Gastrocnemius medialis (tissue), 4 donors: Measurements from ENCODE around the gene GPR142. TPM values are rescaled to one million over a fixed set of nuclear protein-coding genes. Genes with fewer than 3 reads are reported as not detected.

Experiments used
- ATAC-seq, 2 donors: fragments of 150-250 bp; one replicate each; pipeline ENCODE4 v1.9.1; 2016
- DNase-seq, 2 donors: peaks; one replicate each; pipeline ENCODE4 v3.0.0-alpha.2; 2019
- H3K27ac ChIP-seq, 4 donors: fragments of 200-600 bp; sonication (generic); 1 replicate in 1 of 4; 2 replicates in 3 of 4; pipeline ENCODE4 v1.5.1; 2016 to 2018; ENCODE audit warnings: mild to moderate bottlenecking in 2 of 4, moderate library complexity in 1 of 4
- H3K27me3 ChIP-seq, 3 donors: fragments of 200-600 bp; sonication (generic) in 2 of 3; 1 replicate in 1 of 3; 2 replicates in 2 of 3; pipeline versions ENCODE4 v1.5.1 to v1.6.0; 2016 to 2019; ENCODE audit warnings: mild to moderate bottlenecking in 1 of 3, moderate library complexity in 1 of 3
- H3K36me3 ChIP-seq, 2 donors: fragments of 200-600 bp; sonication (generic) in 1 of 2; one replicate each; pipeline ENCODE4 v1.5.1; 2017 to 2018
- H3K4me1 ChIP-seq, 2 donors: fragments of 200-600 bp; sonication (generic) in 1 of 2; one replicate each; pipeline ENCODE4 v1.5.1; 2016 to 2017; ENCODE audit warnings: mild to moderate bottlenecking in 2 of 2
- H3K4me3 ChIP-seq, 4 donors: fragments of 200-600 bp; sonication (generic) in 3 of 4; 1 replicate in 1 of 4; 2 replicates in 3 of 4; pipeline ENCODE4 v1.5.1; 2016 to 2019; ENCODE audit warnings: mild to moderate bottlenecking in 2 of 4
- H3K9me3 ChIP-seq, 3 donors: fragments of 200-600 bp; sonication (generic) in 2 of 3; 1 replicate in 1 of 3; 2 replicates in 2 of 3; pipeline ENCODE4 v1.5.1; 2016 to 2019
- POLR2A ChIP-seq, 2 donors: fragments of 450-650 bp; IDR thresholded peaks; one replicate each; pipeline ENCODE4 v1.6.1; 2017; ENCODE audit warnings: antibody characterized with exemption in 2 of 2, mild to moderate bottlenecking in 2 of 2, moderate library complexity in 2 of 2
- in situ Hi-C, 4 donors: fragments of 200-750 bp; cut with MboI; loops; one replicate each; pipeline versions ENCODE4 v1.15.0 to v1.8.0; 2017; ENCODE audit warnings: low sequenced_read_pairs in 4 of 4
- intact Hi-C: fragments of 100-400 bp; cut with DNase I; formaldehyde crosslinking; loops from one replicate; pipeline ENCODE4 v1.15.1; 2023; ENCODE audit warnings: low total_unique reads
- total RNA-seq, 4 donors: library from RNA; depleted of rRNA; stranded (reverse); fragments of >200 nt; gene quantifications; one replicate each; pipeline versions ENCODE4 v1.1.0 to v1.2.3, GENCODE V29; 2016
- TF ChIP-seq, protein P1 (sequence below), 5 experiments: fragments of 450-650 bp in 3 of 5; fragments of 200-600 bp in 2 of 5; sonication (generic) in 2 of 5; IDR thresholded peaks in 4 of 5; conservative IDR thresholded peaks in 1 of 5; 1 replicate in 4 of 5; 2 replicates in 1 of 5; pipeline ENCODE4 v1.5.1; 2016 to 2019; ENCODE audit warnings: antibody characterized with exemption in 5 of 5, mild to moderate bottlenecking in 3 of 5, moderate library complexity in 3 of 5

Gene GPR142
- total RNA-seq, 4 donors from 2014 or later: not detected

DNA sequence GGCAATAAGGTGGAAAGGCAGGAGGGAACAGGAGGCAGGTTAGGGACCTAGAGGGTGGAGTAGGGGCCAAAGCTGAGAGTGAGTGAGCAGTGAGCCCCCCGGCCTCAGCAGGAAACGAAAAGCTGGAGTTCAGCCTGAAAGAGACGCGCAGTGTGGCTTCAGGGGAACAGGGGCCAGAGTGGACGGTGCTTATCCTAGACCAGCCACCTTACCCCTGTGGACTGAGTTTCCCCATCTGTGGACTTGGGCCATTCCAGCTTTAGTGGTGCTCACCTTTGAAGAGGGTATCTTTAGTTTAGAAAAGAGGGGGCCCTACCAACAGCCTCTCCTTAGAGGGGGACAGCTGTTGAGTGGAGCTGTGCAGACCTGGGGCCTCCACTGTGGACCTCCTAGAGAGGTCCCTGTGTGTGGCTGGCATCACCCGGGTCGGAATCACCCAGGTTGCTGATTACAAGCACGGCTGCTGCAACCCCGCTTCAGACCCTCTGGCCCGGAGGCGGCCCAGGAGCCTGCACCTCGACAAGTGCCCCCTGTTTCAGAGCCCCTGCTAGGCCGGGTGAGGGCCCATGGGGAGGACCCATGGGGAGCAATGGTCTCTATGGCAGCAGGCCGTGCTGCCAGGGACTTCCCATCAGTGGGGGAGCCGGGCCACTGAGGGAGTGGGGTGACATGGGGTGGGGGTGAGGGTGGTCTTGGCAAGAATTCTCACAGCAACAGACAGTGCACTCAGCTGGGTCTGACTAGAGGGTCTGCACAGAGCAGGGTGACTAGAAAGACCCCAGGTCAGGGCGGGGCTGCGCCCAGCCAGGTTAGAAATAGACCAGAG, 2.6 kb downstream of the GPR142 start:
- no peaks in the 10 kb centered on the region for H3K27me3 ChIP-seq
- H3K36me3 ChIP-seq: no peaks in the 10 kb centered on the region
- no peaks in the 10 kb centered on the region for H3K9me3 ChIP-seq
- H3K4me1 ChIP-seq: peaks cover 0 to 7% of the 10 kb centered on the region in 2 donors
- intact Hi-C loops (loop anchor here (5.0 to 10.0 kb wide), 2 partner anchors 155 to 232 kb away; partner anchors contain the start of gene TTYH2), in situ Hi-C loops (loop anchor here (10.0 to 25.0 kb wide), 4 partner anchors 65 to 165 kb away; partner anchors contain the start of genes RPL38 (in 3 of the 4) and TTYH2 (in 1 of the 4))
- no peak overlapping the region for H3K27ac ChIP-seq
- TF ChIP-seq, protein P1, sequence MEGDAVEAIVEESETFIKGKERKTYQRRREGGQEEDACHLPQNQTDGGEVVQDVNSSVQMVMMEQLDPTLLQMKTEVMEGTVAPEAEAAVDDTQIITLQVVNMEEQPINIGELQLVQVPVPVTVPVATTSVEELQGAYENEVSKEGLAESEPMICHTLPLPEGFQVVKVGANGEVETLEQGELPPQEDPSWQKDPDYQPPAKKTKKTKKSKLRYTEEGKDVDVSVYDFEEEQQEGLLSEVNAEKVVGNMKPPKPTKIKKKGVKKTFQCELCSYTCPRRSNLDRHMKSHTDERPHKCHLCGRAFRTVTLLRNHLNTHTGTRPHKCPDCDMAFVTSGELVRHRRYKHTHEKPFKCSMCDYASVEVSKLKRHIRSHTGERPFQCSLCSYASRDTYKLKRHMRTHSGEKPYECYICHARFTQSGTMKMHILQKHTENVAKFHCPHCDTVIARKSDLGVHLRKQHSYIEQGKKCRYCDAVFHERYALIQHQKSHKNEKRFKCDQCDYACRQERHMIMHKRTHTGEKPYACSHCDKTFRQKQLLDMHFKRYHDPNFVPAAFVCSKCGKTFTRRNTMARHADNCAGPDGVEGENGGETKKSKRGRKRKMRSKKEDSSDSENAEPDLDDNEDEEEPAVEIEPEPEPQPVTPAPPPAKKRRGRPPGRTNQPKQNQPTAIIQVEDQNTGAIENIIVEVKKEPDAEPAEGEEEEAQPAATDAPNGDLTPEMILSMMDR (IDR thresholded peaks at IDR 0.05 in 4 of 5, conservative IDR thresholded peaks at IDR 0.05 in 1 of 5): no peak
- TF ChIP-seq POLR2A (IDR thresholded peaks at IDR 0.05): no peak
- ATAC-seq (no peak), DNase-seq (no peak)
- no peak overlapping the region for H3K4me3 ChIP-seq

DNA sequence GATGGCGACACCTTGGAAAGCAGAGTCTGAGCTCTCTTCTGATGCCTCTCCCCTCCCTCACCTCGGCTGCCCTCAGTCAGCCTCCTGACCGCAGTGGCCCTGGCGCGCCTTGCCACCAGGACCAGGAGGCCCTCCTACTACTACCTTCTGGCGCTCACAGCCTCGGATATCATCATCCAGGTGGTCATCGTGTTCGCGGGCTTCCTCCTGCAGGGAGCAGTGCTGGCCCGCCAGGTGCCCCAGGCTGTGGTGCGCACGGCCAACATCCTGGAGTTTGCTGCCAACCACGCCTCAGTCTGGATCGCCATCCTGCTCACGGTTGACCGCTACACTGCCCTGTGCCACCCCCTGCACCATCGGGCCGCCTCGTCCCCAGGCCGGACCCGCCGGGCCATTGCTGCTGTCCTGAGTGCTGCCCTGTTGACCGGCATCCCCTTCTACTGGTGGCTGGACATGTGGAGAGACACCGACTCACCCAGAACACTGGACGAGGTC, 4.4 kb downstream of the GPR142 start:
- Histone ChIP-seq H3K4me1 (peaks cover 0 to 7% of the 10 kb centered on the region in 2 donors), H3K36me3 (no peaks in the 10 kb centered on the region), H3K9me3 (no peaks in the 10 kb centered on the region), H3K27me3 (no peaks in the 10 kb centered on the region), H3K27ac (no peak overlapping the region), H3K4me3 (no peak overlapping the region)
- TF ChIP-seq POLR2A (IDR thresholded peaks at IDR 0.05): no peak
- TF ChIP-seq, protein P1 (IDR thresholded peaks at IDR 0.05 in 4 of 5, conservative IDR thresholded peaks at IDR 0.05 in 1 of 5): no peak
- no peak for DNase-seq
- intact Hi-C loops: no loop called here
- in situ Hi-C loops: loop anchor here in 3 of 4 donors (10.0 to 25.0 kb wide), 2 partner anchors 123 to 159 kb away; partner anchors contain the start of genes RPL38 (in 1 of the 3) and TTYH2 (in 1 of the 3)
- no peak for ATAC-seq

- intact Hi-C loops: no loop called here
- H3K27me3 ChIP-seq: no peaks in the 10 kb centered on the region
These were observed 5.1 kb downstream of the GPR142 start for GRCh38 chr17:74372426-74372825.

GRCh38 chr17:74373838-74374606, 6.7 kb downstream of the GPR142 start:
- intact Hi-C loops: no loop called here
- DNase-seq (no peak), ATAC-seq (no peak)
- Histone ChIP-seq H3K36me3 (no peaks in the 10 kb centered on the region), H3K27ac (no peak overlapping the region), H3K4me1 (peaks cover 0 to under 1% of the 10 kb centered on the region in 2 donors), H3K4me3 (no peak overlapping the region), H3K9me3 (no peaks in the 10 kb centered on the region), H3K27me3 (no peaks in the 10 kb centered on the region)
- TF ChIP-seq, protein P1 (IDR thresholded peaks at IDR 0.05 in 4 of 5, conservative IDR thresholded peaks at IDR 0.05 in 1 of 5): no peak
- no peak for TF ChIP-seq POLR2A (IDR thresholded peaks at IDR 0.05)
- in situ Hi-C loops: loop anchor here in 3 of 4 donors (10.0 to 25.0 kb wide), 2 partner anchors 121 to 162 kb away; partner anchors contain the start of genes RPL38 (in 1 of the 3) and TTYH2 (in 1 of the 3)

More at GRCh38 chr17:74372426-74372825, 5.1 kb downstream of the GPR142 start:
- ATAC-seq (no peak), DNase-seq (no peak)
- Histone ChIP-seq H3K4me3 (no peak overlapping the region), H3K36me3 (no peaks in the 10 kb centered on the region), H3K27ac (no peak overlapping the region), H3K9me3 (no peaks in the 10 kb centered on the region), H3K4me1 (peaks cover 0 to 7% of the 10 kb centered on the region in 2 donors)
- TF ChIP-seq POLR2A (IDR thresholded peaks at IDR 0.05): no peak
- TF ChIP-seq, protein P1 (IDR thresholded peaks at IDR 0.05 in 4 of 5, conservative IDR thresholded peaks at IDR 0.05 in 1 of 5): no peak
- in situ Hi-C loops: loop anchor here in 3 of 4 donors (10.0 to 25.0 kb wide), 2 partner anchors 122 to 160 kb away; partner anchors contain the start of genes RPL38 (in 1 of the 3) and TTYH2 (in 1 of the 3)
